ENCODE data around the gene SPCS3. TPM values are rescaled to one million over a fixed set of nuclear protein-coding genes. Genes with fewer than 3 reads are reported as not detected.

The SPCS3 gene
- total RNA-seq, 1 donor from 2014 or later: 65.9 TPM

DNA sequence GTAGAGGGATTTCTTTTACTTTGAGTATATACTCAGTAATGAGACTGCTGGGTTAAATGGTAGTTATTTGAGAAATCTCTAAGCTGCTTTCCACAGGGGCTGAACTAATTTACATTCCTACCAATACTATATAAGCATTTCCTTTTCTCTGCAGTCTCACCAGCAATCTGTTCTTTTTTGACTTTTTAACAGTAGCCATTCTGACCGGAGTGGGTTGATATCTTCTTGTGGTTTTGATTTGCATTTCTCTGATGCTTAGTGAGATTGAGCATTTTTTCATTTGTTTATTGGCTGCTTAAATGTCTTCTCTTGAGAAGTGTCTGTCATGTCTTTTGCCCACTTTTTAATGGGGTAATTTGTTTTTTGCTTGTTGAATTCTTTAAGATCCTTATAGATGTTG, 43.3 kb downstream of the SPCS3 start:
- DNase-seq: no peak
- Mint-ChIP-seq H3K27ac (ENCODE audit: unreplicated experiment) (no peak overlapping the region), H3K9me3 (ENCODE audit: unreplicated experiment) (peaks cover 3% of the 10 kb centered on the region), H3K4me1 (ENCODE audit: low read depth, unreplicated experiment) (no peaks in the 10 kb centered on the region), H3K27me3 (ENCODE audit: unreplicated experiment) (no peaks in the 10 kb centered on the region), H3K36me3 (ENCODE audit: unreplicated experiment) (peaks cover 9% of the 10 kb centered on the region), H3K4me3 (ENCODE audit: unreplicated experiment) (no peak overlapping the region)
- TF ChIP-seq, protein P1, sequence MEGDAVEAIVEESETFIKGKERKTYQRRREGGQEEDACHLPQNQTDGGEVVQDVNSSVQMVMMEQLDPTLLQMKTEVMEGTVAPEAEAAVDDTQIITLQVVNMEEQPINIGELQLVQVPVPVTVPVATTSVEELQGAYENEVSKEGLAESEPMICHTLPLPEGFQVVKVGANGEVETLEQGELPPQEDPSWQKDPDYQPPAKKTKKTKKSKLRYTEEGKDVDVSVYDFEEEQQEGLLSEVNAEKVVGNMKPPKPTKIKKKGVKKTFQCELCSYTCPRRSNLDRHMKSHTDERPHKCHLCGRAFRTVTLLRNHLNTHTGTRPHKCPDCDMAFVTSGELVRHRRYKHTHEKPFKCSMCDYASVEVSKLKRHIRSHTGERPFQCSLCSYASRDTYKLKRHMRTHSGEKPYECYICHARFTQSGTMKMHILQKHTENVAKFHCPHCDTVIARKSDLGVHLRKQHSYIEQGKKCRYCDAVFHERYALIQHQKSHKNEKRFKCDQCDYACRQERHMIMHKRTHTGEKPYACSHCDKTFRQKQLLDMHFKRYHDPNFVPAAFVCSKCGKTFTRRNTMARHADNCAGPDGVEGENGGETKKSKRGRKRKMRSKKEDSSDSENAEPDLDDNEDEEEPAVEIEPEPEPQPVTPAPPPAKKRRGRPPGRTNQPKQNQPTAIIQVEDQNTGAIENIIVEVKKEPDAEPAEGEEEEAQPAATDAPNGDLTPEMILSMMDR (IDR thresholded peaks at IDR 0.05; ENCODE audit: partially characterized antibody, unreplicated experiment): no peak

DNA sequence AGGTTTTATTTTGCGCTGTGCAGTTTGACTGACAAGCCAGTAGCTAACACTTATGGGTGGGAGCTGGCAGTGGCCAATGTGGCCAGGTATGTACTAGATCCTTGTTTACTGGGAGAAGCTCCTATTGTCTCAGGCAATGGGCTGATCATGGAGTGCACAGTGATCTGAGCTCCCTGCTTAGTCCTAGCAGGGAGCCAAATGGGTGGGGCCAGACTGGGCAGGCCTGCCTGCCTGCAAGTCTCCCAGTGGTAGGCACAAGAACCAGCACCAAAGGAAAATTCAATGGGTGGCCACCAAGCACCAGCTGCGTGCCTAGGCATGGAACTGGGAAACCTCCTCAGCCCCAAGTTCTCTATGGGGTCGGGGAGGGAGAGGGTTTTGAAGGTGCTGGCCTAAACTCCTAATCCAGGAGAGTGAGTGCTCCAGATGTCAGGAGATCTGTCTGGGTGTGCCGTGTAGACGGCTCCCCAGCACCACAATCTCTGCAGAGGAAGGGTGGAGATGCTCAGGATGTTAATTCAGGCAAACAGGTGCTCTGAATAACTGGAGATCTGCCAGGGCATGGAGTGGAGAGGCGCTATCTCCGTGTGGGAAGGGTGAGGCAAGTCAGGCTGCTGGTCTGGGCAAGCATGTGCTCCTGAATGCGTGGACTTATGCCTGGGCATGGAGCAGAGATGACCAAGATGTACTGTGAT, 48.2 kb downstream of the SPCS3 start:
- no peak overlapping the region for H3K4me3 Mint-ChIP-seq (ENCODE audit: unreplicated experiment)
- DNase-seq: no peak
- TF ChIP-seq, protein P1 (IDR thresholded peaks at IDR 0.05; ENCODE audit: partially characterized antibody, unreplicated experiment): no peak
- H3K27ac Mint-ChIP-seq (ENCODE audit: unreplicated experiment): no peak overlapping the region
- H3K4me1 Mint-ChIP-seq (ENCODE audit: low read depth, unreplicated experiment): no peaks in the 10 kb centered on the region
- peaks cover 9% of the 10 kb centered on the region for H3K36me3 Mint-ChIP-seq (ENCODE audit: unreplicated experiment)
- H3K27me3 Mint-ChIP-seq (ENCODE audit: unreplicated experiment): no peaks in the 10 kb centered on the region
- H3K9me3 Mint-ChIP-seq (ENCODE audit: unreplicated experiment): peaks cover 3% of the 10 kb centered on the region

DNA sequence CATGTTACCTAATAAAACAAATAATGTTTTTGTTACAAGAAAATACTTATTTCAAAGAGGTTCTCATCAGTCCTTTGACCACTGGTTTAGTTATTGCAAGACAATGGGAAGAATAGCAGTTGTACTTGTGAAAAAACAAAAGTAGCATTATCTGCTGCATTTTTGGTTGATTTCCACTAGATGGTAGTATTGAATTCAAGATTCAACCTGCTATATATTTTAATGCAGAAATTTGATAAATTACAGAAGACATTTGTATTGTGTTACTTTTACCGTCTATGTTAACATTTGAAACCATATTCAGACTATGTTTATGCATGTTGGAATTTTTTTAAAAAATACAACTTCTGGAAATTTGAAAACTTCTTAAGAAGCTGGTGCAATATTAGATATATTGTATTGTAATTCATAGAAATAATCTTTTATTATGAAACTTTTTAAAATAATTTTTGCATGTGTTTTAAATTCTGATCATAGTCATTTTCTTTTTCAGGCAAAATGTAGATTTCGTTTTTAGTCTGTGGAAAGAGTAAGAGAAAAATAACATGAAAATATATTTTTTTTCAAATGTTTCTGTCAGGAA, 56.4 kb downstream of the SPCS3 start:
- no peak for DNase-seq
- Mint-ChIP-seq H3K27me3 (ENCODE audit: unreplicated experiment) (no peaks in the 10 kb centered on the region), H3K4me1 (ENCODE audit: low read depth, unreplicated experiment) (no peaks in the 10 kb centered on the region), H3K36me3 (ENCODE audit: unreplicated experiment) (no peaks in the 10 kb centered on the region), H3K27ac (ENCODE audit: unreplicated experiment) (no peak overlapping the region), H3K9me3 (ENCODE audit: unreplicated experiment) (no peaks in the 10 kb centered on the region), H3K4me3 (ENCODE audit: unreplicated experiment) (no peak overlapping the region)
- TF ChIP-seq, protein P1 (IDR thresholded peaks at IDR 0.05; ENCODE audit: partially characterized antibody, unreplicated experiment): peak; percentile 48

DNA sequence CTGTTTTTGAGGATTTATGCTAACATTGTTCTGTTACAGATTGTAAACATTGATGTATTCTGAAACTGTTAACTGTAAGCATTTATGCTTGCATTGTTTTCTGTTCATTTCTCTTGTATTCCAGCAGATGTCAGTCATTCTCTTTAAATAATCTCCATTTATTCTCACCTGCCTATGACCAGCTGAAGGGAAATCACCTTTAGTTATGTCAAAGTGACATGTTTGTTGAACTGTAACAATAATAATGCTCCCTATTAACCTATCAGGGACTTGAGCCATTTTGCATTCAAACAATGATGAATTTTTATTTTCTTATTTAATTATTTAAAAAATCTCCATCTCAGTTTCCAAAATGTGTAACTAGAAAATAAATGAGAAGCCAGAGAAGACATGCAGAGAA, 58.0 kb downstream of the SPCS3 start:
- H3K4me3 Mint-ChIP-seq (ENCODE audit: unreplicated experiment): no peak overlapping the region
- TF ChIP-seq, protein P1 (IDR thresholded peaks at IDR 0.05; ENCODE audit: partially characterized antibody, unreplicated experiment): no peak
- H3K4me1 Mint-ChIP-seq (ENCODE audit: low read depth, unreplicated experiment): no peaks in the 10 kb centered on the region
- H3K27me3 Mint-ChIP-seq (ENCODE audit: unreplicated experiment): no peaks in the 10 kb centered on the region
- no peaks in the 10 kb centered on the region for H3K9me3 Mint-ChIP-seq (ENCODE audit: unreplicated experiment)
- no peak for DNase-seq
- no peaks in the 10 kb centered on the region for H3K36me3 Mint-ChIP-seq (ENCODE audit: unreplicated experiment)
- H3K27ac Mint-ChIP-seq (ENCODE audit: unreplicated experiment): no peak overlapping the region
